Keratinocyte (primary cell): ENCODE measurements around the gene ATRAID. TPM values are rescaled to one million over a fixed set of nuclear protein-coding genes. Genes with fewer than 3 reads are reported as not detected.

Source experiments
- DNase-seq: peaks from one replicate; pipeline ENCODE4 v3.0.0-alpha.2; 2011; ENCODE audit warnings: low read depth, missing footprints, low spot score
- FAIRE-seq: peaks from 2 replicates; lab custom pipeline; 2011; peaks lifted over from hg19 to GRCh38; lab: Jason Lieb, UNC
- H2AFZ ChIP-seq: 2 replicates; pipeline ENCODE4 v1.6.0; 2012; ENCODE audit warnings: low read length, control low read depth, inconsistent platforms; ENCODE audit not compliant: control insufficient read depth
- H3K27ac ChIP-seq: 2 replicates; pipeline ENCODE4 v1.5.1; 2011; ENCODE audit warnings: low read length; ENCODE audit not compliant: control insufficient read depth, insufficient read depth
- H3K27me3 ChIP-seq: 3 replicates; pipeline ENCODE4 v1.6.0; 2011; ENCODE audit warnings: low read length; ENCODE audit not compliant: control insufficient read depth, insufficient read depth; ENCODE audit errors: extremely low read depth
- H3K36me3 ChIP-seq, 2 experiments: 2 replicates in 1 of 2; 3 replicates in 1 of 2; pipeline ENCODE4 v1.5.1; 2011; ENCODE audit warnings: low read length in 2 of 2, mild to moderate bottlenecking in 1 of 2; ENCODE audit not compliant: control insufficient read depth in 2 of 2, insufficient read depth in 2 of 2; ENCODE audit errors: extremely low read depth in 1 of 2
- H3K4me1 ChIP-seq: 3 replicates; pipeline ENCODE4 v1.5.1; 2011; ENCODE audit warnings: low read length; ENCODE audit not compliant: control insufficient read depth, insufficient read depth; ENCODE audit errors: extremely low read depth
- H3K4me2 ChIP-seq: 3 replicates; pipeline ENCODE4 v1.6.0; 2011; ENCODE audit warnings: low read depth, low read length; ENCODE audit not compliant: control insufficient read depth, insufficient read depth; ENCODE audit errors: extremely low read depth
- H3K4me3 ChIP-seq, 3 experiments: fragments of 200-600 bp in 1 of 3; sonication (generic) in 1 of 3; 2 replicates in 2 of 3; 3 replicates in 1 of 3; pipeline ENCODE4 v1.5.1; 2011 to 2016; ENCODE audit warnings: low read length in 3 of 3, mild to moderate bottlenecking in 3 of 3, control low read depth in 2 of 3, inconsistent platforms in 1 of 3, low read depth in 1 of 3, mixed read lengths in 1 of 3, mixed run types in 1 of 3, moderate library complexity in 1 of 3; ENCODE audit not compliant: control insufficient read depth in 2 of 3, insufficient read depth in 2 of 3; ENCODE audit errors: extremely low read depth in 1 of 3
- H3K79me2 ChIP-seq: 2 replicates; pipeline ENCODE4 v1.6.0; 2012; ENCODE audit warnings: low read length; ENCODE audit not compliant: control insufficient read depth, insufficient read depth
- H3K9ac ChIP-seq: 3 replicates; pipeline ENCODE4 v1.6.0; 2011; ENCODE audit warnings: low read length; ENCODE audit not compliant: control insufficient read depth, insufficient read depth; ENCODE audit errors: extremely low read depth
- H3K9me1 ChIP-seq: 3 replicates; pipeline ENCODE4 v1.6.0; 2011; ENCODE audit warnings: low read length; ENCODE audit not compliant: control insufficient read depth, insufficient read depth; ENCODE audit errors: extremely low read depth
- H3K9me3 ChIP-seq: 2 replicates; pipeline ENCODE4 v1.5.1; 2012; ENCODE audit warnings: low read depth, low read length; ENCODE audit not compliant: control insufficient read depth
- H4K20me1 ChIP-seq: 3 replicates; pipeline ENCODE4 v1.6.0; 2011; ENCODE audit warnings: low read length; ENCODE audit not compliant: control insufficient read depth, insufficient read depth; ENCODE audit errors: extremely low read depth
- CTCF ChIP-seq, 3 experiments: IDR thresholded peaks in 1 of 3; conservative IDR thresholded peaks in 1 of 3; optimal IDR thresholded peaks in 1 of 3; 2 replicates in 2 of 3; 3 replicates in 1 of 3; pipeline versions ENCODE3 to v1.5.1; 2011; ENCODE audit warnings: low read length in 3 of 3, mild to moderate bottlenecking in 3 of 3, moderate library complexity in 2 of 3, control low read depth in 1 of 3, inconsistent platforms in 1 of 3; ENCODE audit not compliant: insufficient read depth in 2 of 3; ENCODE audit errors: extremely low read depth in 1 of 3
- EZH2 ChIP-seq: IDR thresholded peaks from one replicate; pipeline ENCODE4 v1.6.1; 2012; ENCODE audit warnings: inconsistent platforms, mild to moderate bottlenecking, low read length, moderate library complexity
- dilution Hi-C: fragments of 300-500 bp; cut with MboI; formaldehyde crosslinking; loops from one replicate; pipeline ENCODE4 v1.7.0; 2020; ENCODE audit warnings: low sequenced_read_pairs; ENCODE audit not compliant: extremely low pct_ligation_motif_present
- polyA plus RNA-seq, 5 experiments: library from polyadenylated mRNA; depleted of rRNA in 3 of 5; stranded (reverse) in 3 of 5; stranded (forward) in 1 of 5; unstranded in 1 of 5; fragments of >200 nt; gene quantifications; 1 replicate in 1 of 5; 2 replicates in 3 of 5; 3 replicates in 1 of 5; pipeline versions ENCODE4 v1.2.1 to v1.2.3, GENCODE V29; 2011 to 2012; ENCODE audit warnings: missing spikeins in 2 of 5, low read depth in 1 of 5, low replicate concordance in 1 of 5

The ATRAID gene
- polyA plus RNA-seq, 1 donor (not counting 4 experiments of a cell fraction or from before 2014, with no cell fraction given): 154 TPM

GRCh38 chr2:27179344-27180000 lies 32.4 kb upstream of the ATRAID start:
- dilution Hi-C loops: no loop called here
- TF ChIP-seq CTCF (optimal IDR thresholded peaks at IDR 0.05 in 1 of 3, IDR thresholded peaks at IDR 0.05 in 1 of 3, conservative IDR thresholded peaks at IDR 0.05 in 1 of 3; ENCODE audit: extremely low read depth in 1 of 3, insufficient read depth in 2 of 3, low read length in 3 of 3) (no peak), EZH2 (no peak)
- H3K27me3 ChIP-seq: peaks cover 7% of the 10 kb centered on the region
- no peak overlapping the region for H2AFZ ChIP-seq
- H3K4me2 ChIP-seq: no peak overlapping the region
- DNase-seq (no peak), FAIRE-seq (no peak)
- no peaks in the 10 kb centered on the region for H3K4me1 ChIP-seq
- no peaks in the 10 kb centered on the region for H3K9me1 ChIP-seq
- no peaks in the 10 kb centered on the region for H4K20me1 ChIP-seq
- no peak overlapping the region for H3K9ac ChIP-seq
- H3K79me2 ChIP-seq: no peaks in the 10 kb centered on the region
- no peaks in the 10 kb centered on the region for H3K9me3 ChIP-seq
- no peak overlapping the region for H3K27ac ChIP-seq
- H3K36me3 ChIP-seq: no peaks in the 10 kb centered on the region
- no peak overlapping the region for H3K4me3 ChIP-seq

GRCh38 chr2:27182346-27182745 lies 29.5 kb upstream of the ATRAID start:
- no peak overlapping the region for H3K4me3 ChIP-seq
- dilution Hi-C loops: no loop called here
- H4K20me1 ChIP-seq: no peaks in the 10 kb centered on the region
- no peak overlapping the region for H3K9ac ChIP-seq
- FAIRE-seq (no peak), DNase-seq (no peak)
- H3K4me1 ChIP-seq: no peaks in the 10 kb centered on the region
- no peak for TF ChIP-seq EZH2
- no peak for TF ChIP-seq CTCF (optimal IDR thresholded peaks at IDR 0.05 in 1 of 3, IDR thresholded peaks at IDR 0.05 in 1 of 3, conservative IDR thresholded peaks at IDR 0.05 in 1 of 3; ENCODE audit: extremely low read depth in 1 of 3, insufficient read depth in 2 of 3, low read length in 3 of 3)
- no peaks in the 10 kb centered on the region for H3K9me3 ChIP-seq
- no peaks in the 10 kb centered on the region for H3K36me3 ChIP-seq
- H3K4me2 ChIP-seq: no peak overlapping the region
- H2AFZ ChIP-seq: no peak overlapping the region
- peaks cover 2% of the 10 kb centered on the region for H3K27me3 ChIP-seq
- H3K27ac ChIP-seq: no peak overlapping the region
- no peaks in the 10 kb centered on the region for H3K79me2 ChIP-seq
- H3K9me1 ChIP-seq: no peaks in the 10 kb centered on the region
